HL-60/S4 treated with phorbol 12-myristate 13-acetate at 8.2 ng/mL for 4 days and 3 days (cell line): ENCODE measurements around the gene PHAX.
"Not testable (repeated sequence)": the region's sequence is repeated elsewhere in the genome, so short reads cannot be mapped to it uniquely, and the experiment has no call there.

Experiments
- in situ Hi-C: fragments of 300-500 bp; cut with MboI; formaldehyde crosslinking; loops from 2 replicates; pipeline ENCODE4 v1.15.0; 2022; ENCODE audit warnings: low sequenced_read_pairs

PHAX gene

GRCh38 chr5:126599971-126600630 lies 646 bp upstream of the PHAX start:
- in situ Hi-C loops = not testable (repeated sequence)

DNA sequence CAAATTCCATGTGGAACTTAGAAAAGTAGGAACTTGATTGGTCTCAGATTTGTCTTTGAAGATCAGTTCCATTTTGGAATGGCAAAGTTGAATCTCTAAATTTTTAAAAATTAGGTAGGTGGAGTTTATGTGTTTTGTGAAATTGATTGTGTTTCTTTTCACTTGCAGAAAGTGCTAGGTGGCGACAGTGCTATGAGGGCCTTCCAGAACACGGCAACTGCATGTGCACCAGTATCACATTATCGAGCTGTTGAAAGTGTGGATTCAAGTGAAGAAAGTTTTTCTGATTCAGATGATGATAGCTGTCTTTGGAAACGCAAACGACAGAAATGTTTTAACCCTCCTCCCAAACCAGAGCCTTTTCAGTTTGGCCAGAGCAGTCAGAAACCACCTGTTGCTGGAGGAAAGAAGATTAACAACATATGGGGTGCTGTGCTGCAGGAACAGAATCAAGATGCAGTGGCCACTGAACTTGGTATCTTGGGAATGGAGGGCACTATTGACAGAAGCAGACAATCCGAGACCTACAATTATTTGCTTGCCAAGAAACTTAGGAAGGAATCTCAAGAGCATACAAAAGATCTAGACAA lies 2.8 kb downstream of the PHAX start:
- in situ Hi-C loops = no loop called here

GRCh38 chr5:126605525-126605924 lies 4.8 kb downstream of the PHAX start:
- in situ Hi-C loops = no loop called here

GRCh38 chr5:126610160-126610559 lies 9.4 kb downstream of the PHAX start:
- in situ Hi-C loops = no loop called here

DNA sequence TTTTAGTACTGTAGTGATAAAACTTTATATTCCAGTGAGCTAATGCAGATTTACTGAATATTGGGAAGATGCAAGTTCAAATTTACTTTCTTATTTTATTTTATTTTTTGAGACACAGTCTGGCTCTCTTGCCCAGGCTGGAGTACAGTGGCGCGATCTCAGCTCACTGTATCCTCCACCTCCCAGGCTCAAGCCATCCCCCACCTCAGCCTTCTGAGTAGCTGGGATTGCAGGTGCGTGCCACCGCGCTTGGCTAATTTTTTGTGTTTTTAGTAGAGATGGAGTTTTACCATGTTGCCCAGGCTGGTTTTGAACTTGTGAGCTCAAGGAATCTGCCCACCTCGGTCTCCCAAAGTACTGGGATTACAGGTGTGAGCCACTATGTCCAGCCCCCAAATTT lies 9.9 kb downstream of the PHAX start:
- in situ Hi-C loops = no loop called here

GRCh38 chr5:126613941-126614592 lies 13.3 kb downstream of the PHAX start:
- in situ Hi-C loops = no loop called here

- in situ Hi-C loops = no loop called here
These were observed 14.5 kb downstream of the PHAX start for GRCh38 chr5:126615286-126615685.

DNA sequence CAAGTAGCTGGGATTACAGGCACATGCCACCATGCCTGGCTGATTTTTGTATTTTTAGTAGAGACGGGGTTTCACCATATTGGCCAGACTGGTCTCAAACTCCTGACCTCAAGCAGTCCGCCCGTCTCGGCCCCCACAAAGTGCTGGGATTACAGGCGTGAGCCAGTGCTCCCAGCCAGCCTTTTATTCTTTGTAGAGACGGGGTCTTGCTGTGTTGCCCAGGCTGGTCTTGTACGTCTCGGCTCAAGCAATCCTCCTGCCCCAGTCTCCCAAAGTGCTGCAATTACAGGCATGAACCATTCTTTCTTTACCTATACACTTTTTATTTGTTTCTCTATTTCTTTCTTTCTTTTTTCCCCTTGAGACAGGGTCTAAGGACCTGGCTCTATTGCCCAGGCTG lies 16.9 kb downstream of the PHAX start:
- in situ Hi-C loops = not testable (repeated sequence)

- in situ Hi-C loops = no loop called here
These were observed 19.0 kb downstream of the PHAX start for GRCh38 chr5:126619781-126620180.

DNA sequence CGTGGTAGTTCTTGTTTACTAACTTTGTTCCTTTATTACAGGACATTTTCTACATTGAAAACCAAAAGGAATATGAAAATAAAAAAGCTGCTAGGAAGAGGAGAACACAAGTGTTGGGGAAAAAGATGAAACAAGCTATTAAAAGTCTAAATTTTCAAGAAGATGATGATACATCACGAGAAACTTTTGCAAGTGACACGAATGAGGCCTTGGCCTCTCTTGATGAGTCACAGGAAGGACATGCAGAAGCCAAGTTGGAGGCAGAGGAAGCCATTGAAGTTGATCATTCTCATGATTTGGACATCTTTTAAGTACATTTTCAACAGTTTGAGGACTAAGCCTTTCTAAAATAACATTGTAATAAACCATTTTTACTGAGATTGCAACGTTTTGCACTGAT lies 23.8 kb downstream of the PHAX start:
- in situ Hi-C loops = no loop called here

GRCh38 chr5:126628102-126628501 lies 27.4 kb downstream of the PHAX start:
- in situ Hi-C loops = no loop called here

GRCh38 chr5:126631920-126632319 lies 31.2 kb downstream of the PHAX start:
- in situ Hi-C loops = no loop called here

DNA sequence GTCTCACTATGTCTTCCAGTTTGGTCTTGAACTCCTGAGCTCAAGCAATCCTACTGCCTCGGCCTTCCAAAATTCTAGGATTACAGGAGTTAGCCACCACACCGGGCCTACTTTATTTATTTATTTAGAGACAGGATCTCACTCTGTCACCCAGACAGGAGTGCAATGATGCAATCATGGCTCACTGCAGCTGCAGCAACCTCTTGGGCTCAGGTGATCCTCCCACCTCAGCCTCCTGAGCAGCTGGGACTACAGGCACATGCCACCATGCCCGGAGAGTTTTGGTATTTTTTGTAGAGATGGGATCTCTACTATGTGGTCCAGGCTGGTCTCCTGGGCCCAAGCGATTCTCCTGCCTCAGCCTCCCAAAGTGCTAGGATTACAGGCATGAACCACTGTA lies 32.8 kb downstream of the PHAX start:
- in situ Hi-C loops = no loop called here

GRCh38 chr5:126635585-126635984 lies 34.8 kb downstream of the PHAX start:
- in situ Hi-C loops = no loop called here

GRCh38 chr5:126636956-126637355 lies 36.2 kb downstream of the PHAX start:
- in situ Hi-C loops = no loop called here

GRCh38 chr5:126640866-126641265 lies 40.1 kb downstream of the PHAX start:
- in situ Hi-C loops = no loop called here

GRCh38 chr5:126641387-126641786 lies 40.6 kb downstream of the PHAX start:
- in situ Hi-C loops = no loop called here

- in situ Hi-C loops = no loop called here
These were observed 44.4 kb downstream of the PHAX start for GRCh38 chr5:126645132-126645531.

DNA sequence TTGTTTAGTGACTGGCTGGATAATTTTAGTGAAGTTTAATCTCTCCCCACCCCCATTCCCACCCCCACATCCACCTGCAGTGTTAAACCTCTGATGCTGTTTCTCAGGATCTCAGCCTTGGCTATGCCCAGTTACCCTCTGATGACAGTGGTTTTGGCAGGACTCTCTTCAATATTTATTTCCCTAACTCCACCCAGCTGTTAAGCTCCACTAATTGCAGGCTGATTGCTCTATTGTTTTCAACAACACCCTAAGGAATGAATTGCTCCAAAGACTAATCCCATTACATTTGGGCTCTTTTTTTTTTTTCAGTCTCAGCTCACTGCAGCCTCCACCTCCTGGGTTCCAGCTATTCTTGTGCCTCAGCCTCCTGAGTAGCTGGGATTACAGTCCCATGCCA lies 46.3 kb downstream of the PHAX start:
- in situ Hi-C loops = no loop called here

- in situ Hi-C loops = no loop called here
These were observed 47.7 kb downstream of the PHAX start for GRCh38 chr5:126648471-126648870.

DNA sequence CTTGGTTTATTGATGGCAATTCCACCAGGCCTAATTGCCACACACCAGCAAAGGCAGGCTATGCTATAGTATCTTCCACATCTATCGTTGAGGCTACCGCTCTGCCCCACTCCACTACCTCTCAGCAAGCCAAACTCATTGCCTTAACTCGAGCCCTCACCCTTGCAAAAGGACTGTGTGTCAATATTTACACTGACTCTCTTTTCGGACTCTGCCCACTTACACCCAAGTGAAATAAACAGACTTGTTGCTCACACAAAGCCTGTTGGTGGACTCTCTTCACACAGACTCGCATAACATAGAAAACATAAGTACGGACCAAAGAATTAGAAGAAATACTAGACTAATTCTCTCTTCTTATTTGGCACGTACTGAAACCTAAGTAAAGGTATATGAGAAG lies 48.3 kb downstream of the PHAX start:
- in situ Hi-C loops = not testable (repeated sequence)

DNA sequence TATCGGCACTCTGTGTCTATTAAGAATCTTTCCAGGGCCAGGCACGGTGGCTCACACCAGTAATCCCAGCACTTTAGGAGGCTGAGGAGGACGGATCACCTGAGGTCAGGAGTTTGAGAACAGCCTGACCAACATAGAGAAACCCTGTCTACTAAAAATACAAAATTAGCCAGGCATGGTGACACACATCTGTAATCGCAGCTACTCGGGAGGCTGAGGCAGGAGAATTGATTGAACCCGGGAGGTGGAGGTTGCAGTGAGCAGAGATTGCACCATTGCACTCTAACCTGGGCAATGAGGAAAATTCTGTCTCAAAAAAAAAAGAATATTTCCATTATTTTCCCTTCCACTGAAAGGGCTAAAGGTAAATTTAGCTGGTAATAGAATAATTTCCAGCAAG lies 49.0 kb downstream of the PHAX start:
- in situ Hi-C loops = loop anchor here (25.0 kb wide), 1 partner anchor 663 kb away; no protein-coding TSS in a partner anchor
